Jurkat, Clone E6-1 (cell line): ENCODE measurements around the gene ALG9.

Source experiments
- DNase-seq: peaks from one replicate; pipeline ENCODE4 v3.0.0-alpha.2; 2011; ENCODE audit warnings: low read depth, low spot score
- H3K4me3 ChIP-seq: 2 replicates; pipeline ENCODE4 v1.5.1; 2011; ENCODE audit warnings: mild to moderate bottlenecking, low read length, control low read depth, moderate library complexity

The ALG9 gene

DNA sequence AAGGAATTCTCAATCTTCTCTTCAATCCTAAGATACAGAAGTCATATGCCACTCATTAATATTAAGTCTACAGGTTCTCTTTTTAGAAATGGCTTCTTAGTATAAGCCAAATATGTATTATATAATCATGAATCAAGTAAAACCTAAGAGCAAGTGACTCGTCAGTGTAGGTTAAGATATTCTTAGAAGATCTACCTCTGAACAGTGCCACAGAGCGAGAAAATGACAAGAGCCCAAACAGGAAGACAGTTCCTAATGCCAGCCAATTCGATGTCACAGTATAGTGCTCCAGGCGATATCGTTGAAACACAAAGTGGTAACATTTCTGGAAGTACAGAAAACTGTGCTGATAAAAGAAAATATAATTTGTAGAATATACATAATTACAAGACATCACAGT is 33.3 kb downstream of the ALG9 start:
- no peak overlapping the region for H3K4me3 ChIP-seq
- DNase-seq, result no peak

DNA sequence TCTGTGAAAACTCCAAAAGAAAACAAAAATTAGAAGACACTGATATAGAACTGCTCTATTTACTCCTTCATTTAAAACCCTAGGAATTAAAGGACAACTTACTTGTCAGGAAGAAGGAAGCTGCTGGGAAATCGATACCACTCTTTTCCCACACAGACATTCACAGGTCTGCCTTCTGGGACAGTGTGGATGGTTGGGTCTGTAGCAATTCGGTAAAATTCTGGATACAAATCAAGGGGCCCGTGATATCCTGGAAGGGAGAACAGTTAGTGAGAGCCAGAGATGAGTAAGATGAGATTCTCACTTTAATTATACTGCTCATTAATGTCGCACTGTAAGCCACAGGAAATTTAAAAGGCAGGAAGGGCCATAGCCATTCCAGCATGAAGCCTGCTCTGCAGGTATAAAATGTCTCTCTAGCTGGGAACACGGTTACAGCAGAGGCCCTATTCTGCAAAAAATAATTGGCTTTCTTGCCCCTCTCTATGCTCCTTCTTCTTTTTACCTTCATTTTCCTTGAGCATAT is 34.0 kb downstream of the ALG9 start:
- no peak overlapping the region for H3K4me3 ChIP-seq
- DNase-seq, result no peak

DNA sequence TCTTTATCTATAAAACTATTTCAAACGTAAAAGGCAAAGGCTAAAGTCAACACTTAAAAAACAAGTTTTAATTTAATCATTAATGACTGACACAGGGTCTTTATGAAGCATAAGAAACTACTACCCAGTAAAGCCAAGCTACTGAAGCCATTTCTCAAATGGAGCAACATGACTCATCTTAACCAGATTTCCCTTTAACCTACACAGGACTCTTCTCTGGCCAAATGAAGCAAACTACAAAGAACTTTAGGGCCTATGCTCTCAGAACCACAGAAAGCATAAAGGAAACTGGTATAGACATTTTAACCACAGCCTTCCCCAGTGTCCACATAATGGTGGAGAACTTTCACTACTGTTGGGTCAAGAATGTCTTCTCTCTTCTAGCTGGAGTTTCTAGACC is 34.7 kb downstream of the ALG9 start:
- DNase-seq, result no peak
- no peak overlapping the region for H3K4me3 ChIP-seq

DNA sequence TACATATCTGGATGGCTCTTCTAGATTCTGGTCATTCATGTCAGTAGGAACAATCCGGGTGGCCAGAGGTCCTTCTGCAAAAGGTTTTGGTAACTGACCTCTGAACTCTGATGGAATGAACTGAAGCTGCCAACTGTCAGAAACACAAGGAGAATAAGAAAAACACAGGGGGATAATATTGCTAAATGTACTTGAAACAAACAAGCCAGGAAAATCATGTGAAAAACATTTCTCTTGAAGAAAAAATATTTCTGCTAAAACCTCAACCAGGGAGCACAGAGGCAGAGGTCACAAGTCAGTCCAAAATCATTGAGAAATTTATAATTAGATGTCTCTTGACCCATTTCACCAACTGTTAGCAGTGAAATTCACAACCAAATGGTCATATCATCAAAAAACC is 35.2 kb downstream of the ALG9 start:
- H3K4me3 ChIP-seq, result no peak overlapping the region
- no peak for DNase-seq

GRCh38 chr11:111835665-111836064 is 35.7 kb downstream of the ALG9 start:
- DNase-seq, result no peak
- no peak overlapping the region for H3K4me3 ChIP-seq

GRCh38 chr11:111834432-111835163 is 36.8 kb downstream of the ALG9 start:
- DNase-seq, result no peak
- H3K4me3 ChIP-seq, result no peak overlapping the region

DNA sequence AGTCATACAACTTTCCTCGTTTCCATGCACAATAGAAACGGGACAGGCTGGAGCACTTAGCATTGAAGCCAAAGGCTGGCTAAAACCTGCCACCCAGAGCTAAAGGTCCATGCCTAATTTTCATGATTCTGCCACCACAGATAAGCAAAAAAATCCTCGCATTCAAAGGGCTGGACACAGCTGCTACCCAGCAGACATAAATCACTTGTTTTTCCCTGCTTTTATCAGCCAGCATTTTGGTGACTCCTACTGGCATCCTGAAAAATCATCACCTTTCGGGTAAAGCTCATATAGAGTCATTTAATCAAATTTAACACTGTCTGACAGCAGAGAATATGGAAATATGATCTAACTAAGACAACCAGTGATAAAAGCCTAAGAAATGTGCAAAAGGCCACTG is 37.9 kb downstream of the ALG9 start:
- no peak overlapping the region for H3K4me3 ChIP-seq
- no peak for DNase-seq

- no peak for DNase-seq
- H3K4me3 ChIP-seq, result no peak overlapping the region
Measured at GRCh38 chr11:111829185-111829968, 42.0 kb downstream of the ALG9 start.

GRCh38 chr11:111826322-111826950 is 44.9 kb downstream of the ALG9 start:
- no peak for DNase-seq
- no peak overlapping the region for H3K4me3 ChIP-seq

- H3K4me3 ChIP-seq, result no peak overlapping the region
- no peak for DNase-seq
Measured at GRCh38 chr11:111823629-111824028, 47.8 kb downstream of the ALG9 start.

GRCh38 chr11:111823131-111823530 is 48.2 kb downstream of the ALG9 start:
- DNase-seq, result no peak
- no peak overlapping the region for H3K4me3 ChIP-seq

DNA sequence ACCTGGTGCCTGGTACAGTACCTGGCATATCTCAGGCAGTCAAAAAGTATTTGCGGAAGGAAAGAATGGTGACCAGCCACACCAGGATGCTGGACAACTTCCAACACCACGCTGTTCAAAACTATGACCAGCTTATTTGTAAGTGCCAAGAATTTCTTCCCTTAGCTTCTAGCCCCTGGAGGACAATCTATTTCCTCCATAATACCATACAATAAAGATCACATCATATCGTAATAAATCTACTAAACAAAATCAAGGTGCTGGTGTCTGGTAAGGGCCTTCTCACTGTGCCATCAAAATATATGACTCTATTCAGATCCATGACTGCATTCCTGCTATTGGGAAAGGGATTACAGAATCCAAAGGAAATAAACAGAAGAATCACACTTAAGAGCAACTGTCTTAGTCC is 51.5 kb downstream of the ALG9 start:
- no peak for DNase-seq
- no peak overlapping the region for H3K4me3 ChIP-seq

DNA sequence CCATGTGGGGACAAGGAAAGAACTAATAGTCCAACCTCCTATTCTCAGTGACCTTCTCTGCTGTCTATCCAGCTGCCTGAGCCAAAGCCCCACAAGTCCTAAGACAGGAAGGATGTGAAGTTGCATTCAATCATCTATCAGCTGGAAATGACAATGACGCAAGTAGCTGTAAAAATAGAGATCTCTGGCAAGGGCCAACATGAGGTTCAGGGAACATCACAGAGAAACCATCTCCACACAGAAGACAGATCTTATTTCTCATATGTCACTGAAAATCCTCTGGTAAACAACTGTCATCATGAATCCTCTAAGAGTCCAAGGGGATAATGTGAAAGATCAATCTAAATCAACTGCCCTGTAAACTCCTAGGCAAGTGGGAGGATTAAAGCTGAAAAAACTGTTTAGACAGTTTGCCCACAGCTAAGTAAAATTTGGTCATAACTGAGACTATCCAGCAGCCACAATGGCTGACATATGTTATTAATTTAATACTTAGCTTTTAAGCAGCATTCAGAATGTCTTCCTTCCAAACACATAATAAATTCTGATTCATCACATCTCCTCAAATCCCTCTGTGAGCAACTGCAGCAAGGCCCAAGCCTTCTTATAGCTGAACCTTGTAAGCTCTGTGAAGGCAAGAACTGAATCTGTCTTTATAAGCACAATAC is 52.1 kb downstream of the ALG9 start:
- H3K4me3 ChIP-seq, result no peak overlapping the region
- DNase-seq, result no peak

DNA sequence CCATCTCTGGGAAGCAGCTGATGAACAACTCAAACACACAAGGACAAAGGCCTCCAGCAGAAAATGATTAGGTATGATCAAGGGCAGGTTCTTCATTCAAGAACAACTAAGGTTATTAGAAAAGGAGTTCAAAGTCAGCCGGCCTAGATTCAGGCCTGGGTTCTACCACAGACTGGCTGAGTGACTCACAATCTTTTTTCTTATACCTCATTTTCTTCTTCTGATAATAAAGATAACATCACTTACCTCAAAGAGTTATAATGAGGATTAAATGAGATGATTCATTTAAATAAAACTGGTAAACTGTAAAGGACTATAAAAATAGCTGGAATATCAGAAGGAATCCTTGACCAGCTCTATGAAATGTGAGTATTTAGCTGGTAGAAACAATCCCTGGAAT is 55.9 kb downstream of the ALG9 start:
- no peak overlapping the region for H3K4me3 ChIP-seq
- DNase-seq, result no peak

DNA sequence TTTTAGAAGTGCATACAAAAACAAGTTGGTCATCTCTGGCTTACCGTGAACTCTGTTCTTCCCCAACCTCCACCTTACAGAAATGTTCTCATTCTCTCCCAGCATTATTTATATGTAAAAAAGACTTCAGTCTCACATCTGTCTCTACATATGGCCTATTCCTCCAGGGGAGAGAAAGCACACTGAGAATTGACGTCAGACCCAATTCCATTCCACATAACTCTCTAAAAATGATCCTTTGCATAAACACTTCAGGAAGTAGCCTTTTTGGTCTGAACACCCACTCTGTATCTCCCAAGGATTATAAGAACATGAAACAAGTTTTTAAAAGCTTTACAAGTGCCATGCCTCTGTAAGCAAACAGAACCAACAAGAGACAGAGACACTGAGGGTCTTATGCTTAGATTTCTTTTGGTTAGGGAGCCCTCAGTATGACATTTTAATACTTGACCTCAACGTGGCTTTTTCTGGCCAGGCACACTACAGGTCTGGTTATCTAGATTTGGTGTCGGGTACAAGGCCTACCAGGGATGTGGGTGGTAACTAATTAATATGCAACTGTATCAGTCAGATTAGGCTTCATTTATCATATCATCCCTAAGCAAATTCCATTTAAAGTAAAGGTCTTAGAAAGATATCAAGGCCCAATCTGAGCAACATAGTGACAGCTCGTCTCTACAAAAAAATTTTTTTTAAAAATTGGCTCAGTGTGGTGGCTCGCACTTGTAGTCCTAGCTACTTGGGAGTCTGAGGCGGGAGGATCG is 56.6 kb downstream of the ALG9 start:
- DNase-seq, result no peak
- no peak overlapping the region for H3K4me3 ChIP-seq

- H3K4me3 ChIP-seq, result no peak overlapping the region
- DNase-seq, result no peak
Measured at GRCh38 chr11:111814106-111814505, 57.3 kb downstream of the ALG9 start.

- no peak for DNase-seq
Measured at GRCh38 chr11:111812211-111812610, 59.2 kb downstream of the ALG9 start.

DNA sequence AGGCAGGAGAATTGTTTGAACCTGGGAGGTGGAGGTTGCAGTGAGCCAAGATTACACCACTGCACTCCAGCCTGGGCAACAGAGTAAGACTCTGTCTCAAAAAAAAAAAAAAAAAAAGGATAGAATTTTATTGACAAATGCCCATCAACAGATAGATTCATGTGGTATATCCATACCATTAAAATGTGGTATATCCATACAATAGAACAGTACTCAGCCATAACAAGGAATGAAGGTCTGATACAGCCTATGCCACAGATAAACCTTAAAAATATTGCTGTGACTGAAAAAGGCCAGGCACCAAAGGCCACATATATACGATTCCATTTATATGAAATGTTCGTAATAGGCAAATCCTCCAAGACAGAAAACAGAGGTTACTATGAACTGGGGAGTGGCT is 59.9 kb downstream of the ALG9 start:
- no peak for DNase-seq
- no peak overlapping the region for H3K4me3 ChIP-seq

More at GRCh38 chr11:111812211-111812610, 59.2 kb downstream of the ALG9 start:
- H3K4me3 ChIP-seq, result no peak overlapping the region

GRCh38 chr11:111808834-111809233 is 62.5 kb downstream of the ALG9 start:
- H3K4me3 ChIP-seq, result no peak overlapping the region
- DNase-seq, result no peak
